Neural progenitor cell (in vitro differentiated cells): ENCODE results near the gene SUPT20HL1. TPM values are rescaled to one million over a fixed set of nuclear protein-coding genes. Genes with fewer than 3 reads are reported as not detected.
A peak's percentile ranks its signal among the peaks of the same experiment; 100 is the strongest.
"Not testable (repeated sequence)": the region's sequence is repeated elsewhere in the genome, so short reads cannot be mapped to it uniquely, and the experiment has no call there.

Source experiments
- DNase-seq: peaks from one replicate; pipeline ENCODE4 v3.0.0-alpha.2; 2016; ENCODE audit warnings: low spot score
- H2AFZ ChIP-seq: fragments of 200-600 bp; sonication (generic); replicated peaks from 2 replicates; pipeline ENCODE4 v1.6.1; 2016; ENCODE audit warnings: antibody characterized with exemption
- H3F3A ChIP-seq: fragments of 200-600 bp; sonication (generic); 2 replicates; pipeline ENCODE4 v1.6.1; 2016; ENCODE audit warnings: antibody characterized with exemption, low read depth
- H3K27ac ChIP-seq: fragments of 200-600 bp; sonication (generic); 2 replicates; pipeline ENCODE4 v1.5.1; 2016; ENCODE audit warnings: mild to moderate bottlenecking
- H3K27me3 ChIP-seq: fragments of 200-600 bp; sonication (generic); 2 replicates; pipeline ENCODE4 v1.6.1; 2016; ENCODE audit warnings: mild to moderate bottlenecking, moderate library complexity
- H3K36me3 ChIP-seq: fragments of 200-600 bp; sonication (generic); 2 replicates; pipeline ENCODE4 v1.5.1; 2016
- H3K4me1 ChIP-seq: fragments of 200-600 bp; sonication (generic); 2 replicates; pipeline ENCODE4 v1.6.1; 2016; ENCODE audit warnings: mixed run types
- H3K4me2 ChIP-seq: fragments of 200-600 bp; sonication (generic); 2 replicates; pipeline ENCODE4 v1.6.1; 2016
- H3K4me3 ChIP-seq: fragments of 200-600 bp; sonication (generic); 2 replicates; pipeline ENCODE4 v1.5.1; 2016
- H3K79me2 ChIP-seq: fragments of 200-600 bp; sonication (generic); 2 replicates; pipeline ENCODE4 v1.6.1; 2016; ENCODE audit warnings: low read depth
- H3K9ac ChIP-seq: fragments of 200-600 bp; sonication (generic); 2 replicates; pipeline ENCODE4 v1.6.1; 2016
- H3K9me3 ChIP-seq: fragments of 200-600 bp; sonication (generic); 2 replicates; pipeline ENCODE4 v1.5.1; 2016; ENCODE audit warnings: low read depth
- H4K20me1 ChIP-seq: fragments of 200-600 bp; sonication (generic); 2 replicates; pipeline ENCODE4 v1.6.1; 2016; ENCODE audit warnings: low read depth
- H3K27ac Mint-ChIP-seq: 3 replicates; pipeline ENCODE4 v1.8.0; 2021; ENCODE audit warnings: mixed read lengths
- H3K27me3 Mint-ChIP-seq: 2 replicates; pipeline ENCODE4 v1.8.0; 2022; ENCODE audit warnings: low read depth, mild to moderate bottlenecking, inconsistent platforms, moderate library complexity, mixed read lengths; ENCODE audit not compliant: insufficient read depth
- H3K36me3 Mint-ChIP-seq: 3 replicates; pipeline ENCODE4 v1.8.0; 2021; ENCODE audit warnings: mixed read lengths
- H3K4me1 Mint-ChIP-seq: 3 replicates; pipeline ENCODE4 v1.8.0; 2021; ENCODE audit warnings: mixed read lengths
- H3K4me3 Mint-ChIP-seq: 3 replicates; pipeline ENCODE4 v1.8.0; 2021; ENCODE audit warnings: mild to moderate bottlenecking, moderate library complexity, mixed read lengths
- H3K9me3 Mint-ChIP-seq: 3 replicates; pipeline ENCODE4 v1.8.0; 2020; ENCODE audit warnings: mixed read lengths
- EZH2 ChIP-seq: fragments of 200-600 bp; sonication (generic); IDR thresholded peaks from 2 replicates; pipeline ENCODE4 v1.6.1; 2017; ENCODE audit warnings: antibody characterized with exemption, mild to moderate bottlenecking, moderate library complexity
- EZH2phosphoT487 ChIP-seq: fragments of 200-600 bp; sonication (generic); IDR thresholded peaks from 2 replicates; pipeline ENCODE4 v1.6.1; 2017; ENCODE audit warnings: antibody characterized with exemption
- total RNA-seq: library from RNA; depleted of rRNA; stranded (reverse); fragments of >200 nt; gene quantifications from 2 replicates; pipeline ENCODE4 v1.2.3, GENCODE V29; 2015; ENCODE audit warnings: low replicate concordance
- TF ChIP-seq, protein P1 (sequence below): fragments of 200-600 bp; sonication (generic); IDR thresholded peaks from 2 replicates; pipeline ENCODE4 v1.5.1; 2017; ENCODE audit warnings: antibody characterized with exemption, mild to moderate bottlenecking

SUPT20HL1 gene
- total RNA-seq, 1 donor from 2014 or later, result not detected

DNA sequence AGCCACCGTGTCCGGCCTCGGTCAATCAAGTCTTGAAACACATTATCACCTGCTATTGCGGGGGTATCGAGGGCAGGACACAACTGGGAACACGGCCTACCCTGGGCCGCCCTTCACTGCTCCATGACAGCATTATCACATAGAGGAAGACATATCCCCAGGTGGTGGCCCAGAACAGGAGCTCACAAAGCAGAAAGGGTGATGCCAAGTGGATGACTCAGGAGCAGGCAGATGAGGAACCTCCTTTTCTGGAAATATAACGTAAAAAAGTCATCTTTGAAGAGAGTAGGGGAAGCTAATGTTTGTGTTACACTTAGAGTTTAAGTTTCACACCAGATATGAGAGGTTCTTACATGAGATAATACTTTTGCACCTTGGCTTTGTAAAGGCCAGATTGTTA lies 5.3 kb upstream of the SUPT20HL1 start:
- Mint-ChIP-seq H3K9me3 (no peaks in the 10 kb centered on the region), H3K4me3 (no peak overlapping the region), H3K27ac (no peak overlapping the region), H3K36me3 (no peaks in the 10 kb centered on the region), H3K4me1 (peaks cover 3% of the 10 kb centered on the region), H3K27me3 (peaks cover 2% of the 10 kb centered on the region)
- Histone ChIP-seq H3K79me2 (no peaks in the 10 kb centered on the region), H2AFZ (no peak overlapping the region), H3F3A (no peaks in the 10 kb centered on the region), H3K4me1 (peaks cover 8% of the 10 kb centered on the region), H3K9me3 (no peaks in the 10 kb centered on the region), H3K36me3 (no peaks in the 10 kb centered on the region), H4K20me1 (no peaks in the 10 kb centered on the region), H3K9ac (no peak overlapping the region), H3K4me3 (no peak overlapping the region), H3K4me2 (no peak overlapping the region), H3K27ac (no peak overlapping the region), H3K27me3 (no peaks in the 10 kb centered on the region)
- TF ChIP-seq, protein P1, sequence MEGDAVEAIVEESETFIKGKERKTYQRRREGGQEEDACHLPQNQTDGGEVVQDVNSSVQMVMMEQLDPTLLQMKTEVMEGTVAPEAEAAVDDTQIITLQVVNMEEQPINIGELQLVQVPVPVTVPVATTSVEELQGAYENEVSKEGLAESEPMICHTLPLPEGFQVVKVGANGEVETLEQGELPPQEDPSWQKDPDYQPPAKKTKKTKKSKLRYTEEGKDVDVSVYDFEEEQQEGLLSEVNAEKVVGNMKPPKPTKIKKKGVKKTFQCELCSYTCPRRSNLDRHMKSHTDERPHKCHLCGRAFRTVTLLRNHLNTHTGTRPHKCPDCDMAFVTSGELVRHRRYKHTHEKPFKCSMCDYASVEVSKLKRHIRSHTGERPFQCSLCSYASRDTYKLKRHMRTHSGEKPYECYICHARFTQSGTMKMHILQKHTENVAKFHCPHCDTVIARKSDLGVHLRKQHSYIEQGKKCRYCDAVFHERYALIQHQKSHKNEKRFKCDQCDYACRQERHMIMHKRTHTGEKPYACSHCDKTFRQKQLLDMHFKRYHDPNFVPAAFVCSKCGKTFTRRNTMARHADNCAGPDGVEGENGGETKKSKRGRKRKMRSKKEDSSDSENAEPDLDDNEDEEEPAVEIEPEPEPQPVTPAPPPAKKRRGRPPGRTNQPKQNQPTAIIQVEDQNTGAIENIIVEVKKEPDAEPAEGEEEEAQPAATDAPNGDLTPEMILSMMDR, result no peak
- TF ChIP-seq EZH2, result no peak
- TF ChIP-seq EZH2phosphoT487, result no peak
- DNase-seq, result no peak

DNA sequence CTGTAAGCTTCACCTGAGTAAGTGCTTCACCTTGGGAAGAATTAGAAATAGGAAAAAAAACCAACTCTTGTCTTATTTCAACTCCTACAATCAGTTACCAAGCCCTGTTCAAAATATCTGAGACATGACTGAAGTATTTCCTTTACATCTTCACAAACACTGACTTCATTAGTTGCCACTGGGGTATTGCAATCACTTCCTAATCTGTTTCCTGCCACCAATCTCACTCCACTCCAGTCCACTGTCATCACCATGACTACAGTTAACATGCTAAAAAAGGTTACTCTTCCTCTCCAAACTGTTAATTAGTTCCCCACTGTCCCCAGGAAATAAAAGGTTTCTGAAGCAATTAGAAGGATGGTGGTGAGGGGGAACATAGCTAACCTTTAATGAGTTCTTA lies 3.3 kb upstream of the SUPT20HL1 start:
- no peak overlapping the region for H3K4me3 Mint-ChIP-seq
- H3K9ac ChIP-seq, result no peak overlapping the region
- H3K36me3 Mint-ChIP-seq, result no peaks in the 10 kb centered on the region
- H3K79me2 ChIP-seq, result no peaks in the 10 kb centered on the region
- TF ChIP-seq, protein P1, result no peak
- TF ChIP-seq EZH2phosphoT487 (no peak), EZH2 (no peak)
- H3K27ac Mint-ChIP-seq, result no peak overlapping the region
- peaks cover 8% of the 10 kb centered on the region for H3K4me1 ChIP-seq
- H3K27me3 ChIP-seq, result no peaks in the 10 kb centered on the region
- H3F3A ChIP-seq, result no peaks in the 10 kb centered on the region
- no peak overlapping the region for H3K4me3 ChIP-seq
- no peak for DNase-seq
- peaks cover 2% of the 10 kb centered on the region for H3K27me3 Mint-ChIP-seq
- H3K4me1 Mint-ChIP-seq, result peaks cover 3% of the 10 kb centered on the region
- H4K20me1 ChIP-seq, result no peaks in the 10 kb centered on the region
- H3K9me3 ChIP-seq, result no peaks in the 10 kb centered on the region
- H3K4me2 ChIP-seq, result no peak overlapping the region
- H3K27ac ChIP-seq, result no peak overlapping the region
- H2AFZ ChIP-seq, result no peak overlapping the region
- no peaks in the 10 kb centered on the region for H3K9me3 Mint-ChIP-seq
- H3K36me3 ChIP-seq, result no peaks in the 10 kb centered on the region

DNA sequence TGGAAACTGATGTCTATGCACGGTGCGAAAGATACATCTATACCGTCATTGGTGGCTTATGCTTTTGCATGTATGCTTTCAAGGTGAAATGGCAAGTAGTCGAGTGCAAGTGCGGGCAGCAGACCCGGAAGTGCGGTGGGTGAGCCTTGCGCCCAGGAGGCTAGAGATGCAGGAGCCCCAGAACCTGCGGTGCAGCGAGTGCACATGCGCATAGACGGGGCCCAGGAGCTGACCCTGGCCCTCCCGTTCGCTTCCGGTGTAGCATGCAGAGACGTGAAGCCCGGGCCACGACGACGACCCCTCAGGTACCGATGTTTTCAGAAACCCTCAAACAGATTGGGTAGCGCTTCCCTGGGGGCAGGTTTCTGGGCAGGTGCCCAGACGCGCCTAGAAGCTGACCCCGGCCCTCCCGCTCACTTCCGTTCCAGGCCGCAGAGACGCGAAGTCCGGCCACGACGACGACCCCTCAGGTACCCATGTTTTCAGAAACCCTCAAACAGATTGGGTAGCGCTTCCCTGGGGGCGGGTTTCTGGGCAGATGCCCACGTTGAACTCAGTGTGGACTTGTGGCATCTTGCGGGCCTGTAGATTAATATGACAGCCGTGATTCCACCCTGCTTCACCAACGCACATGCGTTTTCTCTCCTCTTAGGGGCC lies 1.8 kb downstream of the SUPT20HL1 start:
- not testable (repeated sequence) for H3F3A ChIP-seq, H3K27me3 ChIP-seq, H3K36me3 ChIP-seq, H3K4me3 ChIP-seq, H3K4me2 ChIP-seq, H3K27ac ChIP-seq, H4K20me1 ChIP-seq, H3K4me1 ChIP-seq, H3K79me2 ChIP-seq, H3K9me3 ChIP-seq, H3K9me3 Mint-ChIP-seq, H3K4me3 Mint-ChIP-seq, H2AFZ ChIP-seq, DNase-seq, H3K27ac Mint-ChIP-seq, H3K36me3 Mint-ChIP-seq, H3K27me3 Mint-ChIP-seq, H3K9ac ChIP-seq
- peaks cover 11% of the 10 kb centered on the region for H3K4me1 Mint-ChIP-seq

DNA sequence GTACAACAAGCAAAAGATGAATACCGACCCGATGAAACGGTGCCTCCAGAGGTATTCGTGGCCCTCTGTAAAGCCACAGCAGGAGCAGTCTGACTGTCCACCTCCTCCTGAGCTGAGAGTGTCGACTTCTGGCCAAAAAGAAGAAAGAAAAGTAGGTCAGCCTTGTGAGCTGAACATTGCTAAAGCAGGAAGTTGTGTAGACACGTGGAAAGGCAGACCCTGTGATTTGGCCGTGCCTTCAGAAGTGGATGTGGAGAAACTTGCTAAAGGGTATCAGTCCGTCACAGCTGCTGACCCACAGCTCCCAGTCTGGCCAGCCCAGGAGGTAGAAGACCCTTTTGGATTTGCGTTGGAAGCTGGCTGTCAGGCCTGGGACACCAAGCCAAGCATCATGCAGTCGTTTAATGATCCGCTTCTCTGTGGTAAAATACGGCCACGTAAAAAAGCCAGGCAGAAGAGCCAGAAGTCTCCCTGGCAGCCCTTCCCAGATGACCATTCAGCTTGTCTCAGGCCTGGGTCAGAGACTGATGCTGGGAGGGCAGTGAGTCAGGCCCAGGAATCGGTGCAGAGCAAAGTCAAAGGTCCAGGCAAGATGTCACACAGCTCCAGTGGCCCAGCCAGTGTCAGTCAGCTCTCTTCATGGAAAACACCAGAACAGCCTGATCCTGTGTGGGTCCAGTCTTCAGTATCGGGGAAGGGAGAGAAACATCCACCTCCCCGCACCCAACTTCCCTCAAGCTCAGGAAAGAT lies 3.2 kb downstream of the SUPT20HL1 start:
- H3K9me3 Mint-ChIP-seq, H3K79me2 ChIP-seq, H3K4me3 Mint-ChIP-seq: not testable (repeated sequence)

More for the DNA sequence above, 3.2 kb downstream of the SUPT20HL1 start:
- not testable (repeated sequence) for H3K27me3 ChIP-seq, H3K36me3 ChIP-seq, H3F3A ChIP-seq, H3K4me3 ChIP-seq, H3K36me3 Mint-ChIP-seq, DNase-seq, H3K27ac Mint-ChIP-seq, H3K27ac ChIP-seq, H3K4me2 ChIP-seq, H3K27me3 Mint-ChIP-seq, H3K4me1 ChIP-seq, H3K9me3 ChIP-seq, H4K20me1 ChIP-seq, H3K9ac ChIP-seq
- H3K4me1 Mint-ChIP-seq, result peaks cover 11% of the 10 kb centered on the region
- peak overlapping the region; percentile 26 for H2AFZ ChIP-seq
